Measurements from ENCODE around the gene WIPF1.

DNA sequence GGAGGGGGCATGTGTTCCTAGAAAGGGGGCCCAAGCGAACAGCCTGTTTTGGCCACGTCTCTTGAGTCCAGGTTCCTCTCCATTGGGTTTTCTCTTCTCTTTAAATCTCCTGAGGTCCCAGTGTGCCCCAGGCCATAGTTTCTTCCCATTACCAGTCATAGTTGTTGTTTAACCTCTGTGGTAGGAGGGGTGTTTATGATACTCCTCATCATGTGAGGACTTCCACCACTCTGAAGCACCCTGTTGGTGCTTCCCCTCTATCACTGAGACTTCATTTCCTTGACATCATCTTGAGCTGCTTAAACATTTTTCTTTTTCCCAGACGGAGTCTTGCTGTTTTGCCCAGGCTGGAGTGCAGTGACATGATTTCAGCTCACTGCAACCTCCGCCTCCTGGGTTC, 45.9 kb downstream of the WIPF1 start:
- TF ChIP-seq CTCF (IDR thresholded peaks at IDR 0.05; ENCODE audit: low read depth, low read length) (no peak), EZH2phosphoT487 (IDR thresholded peaks at IDR 0.05; ENCODE audit: low read depth) (no peak)

All from OCI-LY3 (cell line).